SU-DHL-6 (cell line): ENCODE data around the gene TRPT1.

Experiments
- EZH2phosphoT487 ChIP-seq: fragments of 200-600 bp; sonication (generic), shearing (Covaris generic); conservative IDR thresholded peaks from 2 replicates; pipeline ENCODE4 v1.6.1; 2018; ENCODE audit warnings: mild to moderate bottlenecking, antibody characterized with exemption, low read length, moderate library complexity, mixed read lengths
- TF ChIP-seq, protein P1 (sequence below): fragments of 200-600 bp; sonication (generic); IDR thresholded peaks from one replicate; pipeline ENCODE4 v1.5.1; 2017; ENCODE audit warnings: antibody characterized with exemption, mild to moderate bottlenecking, low read length, moderate library complexity; ENCODE audit not compliant: insufficient read depth, poor library complexity, severe bottlenecking

DNA sequence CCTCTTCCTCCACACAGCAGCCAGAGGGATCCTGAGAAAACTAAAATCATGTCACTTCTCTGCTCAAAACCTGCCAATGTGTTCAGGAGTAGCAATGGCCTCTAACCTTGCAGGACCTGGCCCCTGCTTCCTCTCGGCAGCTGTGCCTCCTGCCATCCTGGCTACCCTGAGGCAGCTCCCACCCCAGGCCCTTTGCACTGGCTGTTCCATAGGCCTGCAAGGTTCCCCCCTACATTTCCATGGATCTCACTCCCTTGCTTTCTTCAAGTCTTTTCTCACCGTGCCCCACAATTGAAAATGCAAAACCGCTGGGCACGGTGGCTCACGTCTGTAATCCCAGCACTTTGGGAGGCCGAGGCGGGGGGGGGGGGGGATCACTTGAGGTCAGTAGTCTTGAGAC, 42.1 kb downstream of the TRPT1 start:
- TF ChIP-seq, protein P1, sequence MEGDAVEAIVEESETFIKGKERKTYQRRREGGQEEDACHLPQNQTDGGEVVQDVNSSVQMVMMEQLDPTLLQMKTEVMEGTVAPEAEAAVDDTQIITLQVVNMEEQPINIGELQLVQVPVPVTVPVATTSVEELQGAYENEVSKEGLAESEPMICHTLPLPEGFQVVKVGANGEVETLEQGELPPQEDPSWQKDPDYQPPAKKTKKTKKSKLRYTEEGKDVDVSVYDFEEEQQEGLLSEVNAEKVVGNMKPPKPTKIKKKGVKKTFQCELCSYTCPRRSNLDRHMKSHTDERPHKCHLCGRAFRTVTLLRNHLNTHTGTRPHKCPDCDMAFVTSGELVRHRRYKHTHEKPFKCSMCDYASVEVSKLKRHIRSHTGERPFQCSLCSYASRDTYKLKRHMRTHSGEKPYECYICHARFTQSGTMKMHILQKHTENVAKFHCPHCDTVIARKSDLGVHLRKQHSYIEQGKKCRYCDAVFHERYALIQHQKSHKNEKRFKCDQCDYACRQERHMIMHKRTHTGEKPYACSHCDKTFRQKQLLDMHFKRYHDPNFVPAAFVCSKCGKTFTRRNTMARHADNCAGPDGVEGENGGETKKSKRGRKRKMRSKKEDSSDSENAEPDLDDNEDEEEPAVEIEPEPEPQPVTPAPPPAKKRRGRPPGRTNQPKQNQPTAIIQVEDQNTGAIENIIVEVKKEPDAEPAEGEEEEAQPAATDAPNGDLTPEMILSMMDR, result no peak
- no peak for TF ChIP-seq EZH2phosphoT487
